Left kidney (tissue), 1 donor: ENCODE data around the gene CDPF1. TPM values are rescaled to one million over a fixed set of nuclear protein-coding genes. Genes with fewer than 3 reads are reported as not detected.

Experiments
- polyA plus RNA-seq: library from polyadenylated mRNA; unstranded; fragments of 120-200 nt; gene quantifications from one replicate; pipeline ENCODE4 v1.2.1, GENCODE V29; 2013; ENCODE audit not compliant: insufficient read length

CDPF1 gene
- polyA plus RNA-seq, 1 donor: 10.0 TPM

Other genes starting within 250 kb of the CDPF1 start
- 32.4 TPM for gene PPARA, start 99.8 kb downstream of the CDPF1 start, polyA plus RNA-seq
- gene PKDREJ, start 13.1 kb upstream of the CDPF1 start, polyA plus RNA-seq: 0.55 TPM
- 53.3 TPM for gene TTC38, start 17.7 kb upstream of the CDPF1 start, polyA plus RNA-seq
- gene GTSE1, start 46.6 kb upstream of the CDPF1 start, polyA plus RNA-seq: 25.2 TPM
- gene TRMU, start 85.4 kb upstream of the CDPF1 start, polyA plus RNA-seq: 59.6 TPM